Neuronal stem cell (in vitro differentiated cells): Measurements from ENCODE around the gene ACAT2.
"Not testable (repeated sequence)": the region's sequence is repeated elsewhere in the genome, so short reads cannot be mapped to it uniquely, and the experiment has no call there.

ENCODE experiments used
- DNase-seq: peaks from one replicate; pipeline ENCODE4 v3.0.0-alpha.2; 2013; ENCODE audit warnings: low spot score
- H2AFZ ChIP-seq: one replicate; pipeline ENCODE4 v1.6.1; 2013; ENCODE audit warnings: mild to moderate bottlenecking, low read length, inconsistent platforms
- H2AK5ac ChIP-seq: 2 replicates; pipeline ENCODE4 v1.6.1; 2013; ENCODE audit warnings: low read depth, mild to moderate bottlenecking, inconsistent platforms, low read length, moderate library complexity, mixed read lengths
- H2BK120ac ChIP-seq: 2 replicates; pipeline ENCODE4 v1.6.1; 2013; ENCODE audit warnings: low read depth, mild to moderate bottlenecking, inconsistent platforms, low read length, moderate library complexity, mixed read lengths
- H2BK12ac ChIP-seq: one replicate; pipeline ENCODE4 v1.6.1; 2013; ENCODE audit warnings: low read length, inconsistent platforms
- H2BK15ac ChIP-seq: 2 replicates; pipeline ENCODE4 v1.6.1; 2013; ENCODE audit warnings: mild to moderate bottlenecking, low read length, inconsistent platforms, mixed read lengths
- H2BK5ac ChIP-seq: one replicate; pipeline ENCODE4 v1.6.1; 2013; ENCODE audit warnings: inconsistent platforms, mild to moderate bottlenecking, low read length, moderate library complexity
- H3K14ac ChIP-seq: one replicate; pipeline ENCODE4 v1.6.1; 2013; ENCODE audit warnings: low read length, inconsistent platforms
- H3K18ac ChIP-seq: 2 replicates; pipeline ENCODE4 v1.6.1; 2013; ENCODE audit warnings: low read length, inconsistent platforms
- H3K23ac ChIP-seq: 2 replicates; pipeline ENCODE4 v1.6.1; 2013; ENCODE audit warnings: low read depth, mild to moderate bottlenecking, mixed read lengths, low read length, inconsistent platforms; ENCODE audit not compliant: poor library complexity
- H3K27ac ChIP-seq: replicated peaks from 3 replicates; pipeline ENCODE4 v1.5.1; 2013; ENCODE audit warnings: low read length, inconsistent platforms
- H3K27me3 ChIP-seq, 3 experiments: 2 replicates each; pipeline ENCODE4 v1.6.1; 2013; ENCODE audit warnings: low read length in 3 of 3, mild to moderate bottlenecking in 2 of 3, inconsistent platforms in 1 of 3, low read depth in 1 of 3, mixed read lengths in 1 of 3, moderate library complexity in 1 of 3; ENCODE audit not compliant: control insufficient read depth in 3 of 3, insufficient read depth in 3 of 3
- H3K36me3 ChIP-seq, 2 donors: replicated peaks in 1 of 2; 2 replicates each; pipeline ENCODE4 v1.6.1; 2013; ENCODE audit warnings: low read length in 2 of 2; ENCODE audit not compliant: control insufficient read depth in 2 of 2, insufficient read depth in 2 of 2
- H3K4ac ChIP-seq: 2 replicates; pipeline ENCODE4 v1.6.1; 2013; ENCODE audit warnings: inconsistent platforms, mild to moderate bottlenecking, low read length, moderate library complexity
- H3K4me1 ChIP-seq, 2 donors: 1 replicate in 1 of 2; 2 replicates in 1 of 2; pipeline ENCODE4 v1.6.1; 2013; ENCODE audit warnings: low read length in 2 of 2, low read depth in 1 of 2; ENCODE audit not compliant: control insufficient read depth in 2 of 2, insufficient read depth in 1 of 2
- H3K4me2 ChIP-seq: one replicate; pipeline ENCODE4 v1.6.1; 2013; ENCODE audit warnings: mild to moderate bottlenecking, low read length, inconsistent platforms; ENCODE audit not compliant: insufficient read depth, poor library complexity, severe bottlenecking
- H3K4me3 ChIP-seq, 2 donors: 2 replicates each; pipeline ENCODE4 v1.5.1; 2013; ENCODE audit warnings: low read length in 2 of 2, mild to moderate bottlenecking in 2 of 2, inconsistent platforms in 1 of 2, moderate library complexity in 1 of 2
- H3K79me1 ChIP-seq: one replicate; pipeline ENCODE4 v1.6.1; 2013; ENCODE audit warnings: low read depth, mild to moderate bottlenecking, inconsistent platforms, low read length, moderate library complexity
- H3K9ac ChIP-seq: one replicate; pipeline ENCODE4 v1.6.1; 2013; ENCODE audit warnings: mild to moderate bottlenecking, low read depth, low read length, inconsistent platforms; ENCODE audit not compliant: poor library complexity
- H3K9me3 ChIP-seq, 2 donors: replicated peaks in 1 of 2; 2 replicates each; pipeline versions ENCODE3 to v1.6.1; 2013; ENCODE audit warnings: low read length in 2 of 2, mild to moderate bottlenecking in 2 of 2, inconsistent platforms in 1 of 2, low read depth in 1 of 2, mixed read lengths in 1 of 2, moderate library complexity in 1 of 2; ENCODE audit not compliant: control insufficient read depth in 2 of 2, insufficient read depth in 1 of 2
- H4K8ac ChIP-seq: one replicate; pipeline ENCODE4 v1.6.1; 2013; ENCODE audit warnings: low read depth, mild to moderate bottlenecking, inconsistent platforms, low read length, moderate library complexity
- H4K91ac ChIP-seq: one replicate; pipeline ENCODE4 v1.6.1; 2013; ENCODE audit warnings: low read length, low read depth, mild to moderate bottlenecking, inconsistent platforms; ENCODE audit not compliant: poor library complexity
- WGBS, 2 donors: extraction: QIAGEN DNeasy Blood & Tissue Kit; methylation state at CpG; one replicate each; pipeline ENCODE4 v1.1.7; 2013; ENCODE audit warnings: missing lambda C conversion rate in 2 of 2, mixed read lengths in 1 of 2; ENCODE audit not compliant: insufficient read length in 2 of 2, insufficient replicate concordance in 1 of 2; ENCODE audit errors: extremely low coverage in 2 of 2; 5-methylcytosine and 5-hydroxymethylcytosine counted together

Gene ACAT2

DNA sequence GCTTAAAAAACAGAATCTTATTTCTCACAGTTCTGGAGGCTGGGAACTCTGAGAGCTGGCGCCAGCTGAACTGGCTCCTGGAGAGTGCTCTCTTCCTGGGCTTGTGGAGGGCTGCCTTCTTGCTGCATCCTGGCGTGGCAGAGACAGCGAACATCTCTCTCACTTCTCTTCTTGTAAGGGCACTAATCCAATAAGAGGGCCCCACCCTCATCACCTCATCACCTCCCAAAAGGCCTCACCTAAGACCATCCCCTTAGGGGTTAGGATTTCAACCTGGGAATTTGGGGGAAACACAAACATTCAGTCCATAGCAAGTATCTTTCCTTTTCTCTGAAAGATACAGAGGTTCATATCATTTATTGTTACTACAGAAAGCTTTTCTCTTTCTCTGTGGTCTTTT is 62.1 kb downstream of the ACAT2 start:
- Histone ChIP-seq H2AFZ (no peak overlapping the region), H3K18ac (no peak overlapping the region), H2BK15ac (no peak overlapping the region), H3K4me1 (peaks cover 6 to 8% of the 10 kb centered on the region in 2 donors), H3K23ac (no peak overlapping the region), H3K36me3 (no peaks in the 10 kb centered on the region), H3K27ac (no peak overlapping the region), H3K4ac (no peak overlapping the region), H3K9ac (no peak overlapping the region), H3K79me1 (no peaks in the 10 kb centered on the region), H2AK5ac (no peak overlapping the region), H2BK120ac (no peak overlapping the region), H4K91ac (no peak overlapping the region), H3K4me2 (no peak overlapping the region), H3K4me3 (no peak overlapping the region), H2BK5ac (no peak overlapping the region), H3K27me3 (peaks cover 0 to 6% (median 0%) of the 10 kb centered on the region in 3 experiments), H2BK12ac (no peak overlapping the region), H4K8ac (no peak overlapping the region), H3K9me3 (no peaks in the 10 kb centered on the region), H3K14ac (no peak overlapping the region)
- WGBS, 2 donors, result no CpG with 5 or more reads among the region's 3 CpGs
- no peak for DNase-seq

DNA sequence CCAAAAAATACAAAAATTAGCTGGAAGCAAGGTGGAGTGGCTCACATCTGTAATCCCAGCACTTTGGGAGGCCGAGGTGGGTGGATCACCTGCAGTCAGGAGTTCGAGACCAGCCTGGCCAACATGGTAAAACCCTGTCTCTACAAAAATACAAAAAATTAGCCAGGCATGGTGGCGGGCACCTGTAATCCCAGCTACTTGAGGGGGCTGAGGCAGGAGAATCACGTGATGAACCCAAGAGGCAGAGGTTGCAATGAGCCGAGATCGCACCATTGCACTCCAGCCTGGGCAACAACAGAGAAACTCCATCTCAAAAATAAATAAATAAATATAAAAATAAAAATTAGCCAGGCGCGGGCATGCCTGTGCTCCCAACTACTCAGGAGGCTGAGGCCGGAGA is 62.8 kb downstream of the ACAT2 start:
- H4K8ac ChIP-seq, DNase-seq, H3K27ac ChIP-seq, H4K91ac ChIP-seq, H3K79me1 ChIP-seq, H3K18ac ChIP-seq, H3K9me3 ChIP-seq, H3K14ac ChIP-seq, H3K27me3 ChIP-seq, H2AK5ac ChIP-seq, H2AFZ ChIP-seq, H2BK120ac ChIP-seq, H2BK12ac ChIP-seq, H3K23ac ChIP-seq, H3K4me2 ChIP-seq, H2BK5ac ChIP-seq, H3K9ac ChIP-seq, H3K4me3 ChIP-seq, H2BK15ac ChIP-seq, H3K4me1 ChIP-seq, H3K4ac ChIP-seq, H3K36me3 ChIP-seq: not testable (repeated sequence)
- no CpG with 5 or more reads among the region's 9 CpGs for WGBS, 2 donors

DNA sequence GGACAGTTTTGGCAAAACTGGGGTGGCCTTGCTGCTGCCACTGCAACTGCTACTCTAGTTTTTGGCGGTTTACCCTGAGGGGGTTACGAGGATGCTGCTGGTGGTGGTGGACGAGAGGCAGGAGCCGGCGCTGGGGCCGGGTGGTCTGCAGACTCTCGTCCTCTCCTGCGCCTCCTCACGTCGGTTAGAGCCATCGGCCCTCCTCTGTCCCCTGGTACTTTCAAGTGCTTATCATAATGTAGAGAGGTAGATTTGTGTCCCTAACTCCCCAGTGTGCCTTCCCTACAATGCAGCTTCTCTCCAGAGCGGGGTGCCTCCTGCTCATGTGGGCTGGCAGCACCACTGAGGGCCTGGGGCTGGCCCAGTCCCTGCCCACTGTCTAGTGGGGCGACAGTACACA is 64.2 kb downstream of the ACAT2 start:
- Histone ChIP-seq H2AFZ (no peak overlapping the region), H3K14ac (no peak overlapping the region), H3K9ac (no peak overlapping the region), H2BK5ac (no peak overlapping the region), H2BK12ac (no peak overlapping the region), H3K79me1 (no peaks in the 10 kb centered on the region), H2AK5ac (no peak overlapping the region), H2BK15ac (no peak overlapping the region), H3K27me3 (peaks cover 0 to 3% (median 0%) of the 10 kb centered on the region in 3 experiments), H4K91ac (no peak overlapping the region), H3K18ac (no peak overlapping the region), H3K4me1 (no peaks in the 10 kb centered on the region), H3K27ac (no peak overlapping the region), H3K9me3 (no peaks in the 10 kb centered on the region), H4K8ac (no peak overlapping the region), H3K4ac (no peak overlapping the region), H3K23ac (peak overlapping the region; percentile 52), H3K4me3 (peak overlapping the region in 1 of 2 donors; percentile 40), H2BK120ac (peak overlapping the region; percentile 36), H3K36me3 (no peaks in the 10 kb centered on the region), H3K4me2 (no peak overlapping the region)
- DNase-seq, result no peak
- WGBS, 2 donors, result no CpG with 5 or more reads among the region's 13 CpGs

DNA sequence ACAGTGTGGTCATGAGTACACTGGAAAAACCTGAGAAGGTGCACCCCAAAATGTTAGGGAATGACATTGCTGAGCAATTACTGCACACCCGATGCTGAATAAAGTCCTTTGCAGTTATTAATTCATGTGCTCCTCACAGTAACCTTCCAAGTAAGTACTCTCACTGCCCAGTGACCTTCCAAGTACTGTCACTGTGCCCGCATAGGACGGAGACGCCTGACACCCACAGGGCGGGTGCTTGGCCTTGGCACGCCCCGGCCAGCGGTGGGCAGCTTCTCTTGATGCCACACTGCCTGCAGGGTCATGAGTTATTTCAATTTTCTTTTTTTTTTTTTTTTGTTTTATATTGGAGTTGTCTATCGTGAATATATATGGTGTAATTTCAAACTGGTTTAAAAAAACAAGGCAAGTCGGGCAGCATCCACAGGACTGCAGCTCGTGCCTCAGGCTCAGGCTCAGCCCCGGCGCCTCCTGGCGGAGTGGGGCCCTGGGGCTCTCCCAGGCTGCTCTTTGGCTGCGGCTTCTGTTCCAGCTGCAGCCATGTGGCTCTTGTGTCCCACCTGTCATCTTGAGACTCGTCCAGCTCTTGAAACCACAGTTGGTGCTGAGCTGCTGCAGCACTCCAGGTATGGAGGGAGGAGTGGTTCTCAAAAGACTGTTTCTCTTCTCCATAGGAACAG is 65.3 kb downstream of the ACAT2 start:
- Histone ChIP-seq H4K8ac (no peak overlapping the region), H3K18ac (no peak overlapping the region), H3K4ac (no peak overlapping the region), H2BK120ac (no peak overlapping the region), H3K79me1 (no peaks in the 10 kb centered on the region), H2AFZ (no peak overlapping the region), H3K9ac (no peak overlapping the region), H4K91ac (no peak overlapping the region), H3K27ac (no peak overlapping the region), H3K14ac (no peak overlapping the region), H3K9me3 (no peaks in the 10 kb centered on the region), H2AK5ac (no peak overlapping the region), H3K4me2 (no peak overlapping the region), H3K27me3 (peaks cover 0 to 3% (median 0%) of the 10 kb centered on the region in 3 experiments), H2BK12ac (no peak overlapping the region), H3K4me3 (no peak overlapping the region), H3K23ac (no peak overlapping the region), H3K36me3 (no peaks in the 10 kb centered on the region), H2BK5ac (no peak overlapping the region), H2BK15ac (no peak overlapping the region), H3K4me1 (no peaks in the 10 kb centered on the region)
- DNase-seq, result no peak
- WGBS, 2 donors, result no CpG with 5 or more reads among the region's 16 CpGs
